Endometrial microvascular endothelial cells (primary cell): ENCODE measurements around the gene FLG2. TPM values are rescaled to one million over a fixed set of nuclear protein-coding genes. Genes with fewer than 3 reads are reported as not detected.
"Not testable (repeated sequence)": the region's sequence is repeated elsewhere in the genome, so short reads cannot be mapped to it uniquely, and the experiment has no call there.

ENCODE experiments used
- in situ Hi-C: cut with HindIII; loops from 2 replicates; pipeline ENCODE4 v1.10.0; 2017; ENCODE audit warnings: low sequenced_read_pairs, low pct_unique_long_range_greater_than_20kb; ENCODE audit errors: inconsistent ontology term
- total RNA-seq: library from RNA; depleted of rRNA; stranded (reverse); fragments of >200 nt; gene quantifications from one replicate; pipeline ENCODE4 v1.2.3, GENCODE V29; 2015; ENCODE audit errors: inconsistent ontology term

Gene FLG2
- total RNA-seq, 1 donor from 2014 or later = not detected

DNA sequence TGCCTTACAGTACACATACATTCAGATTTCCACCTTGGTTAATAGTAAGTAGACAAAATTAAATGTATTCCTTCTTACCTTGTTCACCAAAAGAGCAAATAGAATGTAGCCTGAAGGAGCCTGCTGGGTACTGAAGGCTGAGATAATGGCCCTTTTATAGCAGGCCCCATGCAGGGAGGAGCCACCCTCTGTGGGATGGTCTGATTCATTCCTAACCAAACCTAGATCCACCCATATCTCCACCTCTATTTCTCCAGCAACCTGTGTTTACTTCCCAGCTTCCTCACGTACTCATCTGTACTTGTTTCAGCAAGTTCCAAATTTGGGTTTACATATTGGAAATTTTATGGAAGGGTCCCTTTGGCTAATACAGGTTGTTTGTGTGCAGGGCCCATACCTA, 34.7 kb downstream of the FLG2 start, which contains the start of gene FLG:
Gene FLG, minus strand, starts transcription at position 129 of the 400 bp plus-strand sequence. CDS start 9,783 bp downstream, outside the sequence.
- in situ Hi-C loops = no loop called here

DNA sequence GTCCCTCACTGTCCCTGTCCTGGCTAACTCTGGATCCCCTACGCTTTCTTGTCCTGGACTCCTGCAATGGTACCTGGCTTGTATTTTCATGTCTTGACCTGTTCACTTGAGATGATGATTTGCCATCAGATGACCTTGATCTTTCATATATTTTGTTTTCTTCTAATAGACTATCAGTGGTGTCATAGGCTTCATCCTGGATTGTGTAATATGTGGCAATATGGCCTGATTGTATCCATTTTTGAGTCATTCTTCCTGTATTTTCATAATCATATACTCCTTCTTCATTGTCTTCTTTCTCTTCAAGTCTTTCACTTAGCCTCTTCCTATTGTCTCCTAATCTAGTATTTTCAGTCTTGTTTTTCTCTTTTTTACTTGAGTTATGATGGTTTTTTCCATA, 45.8 kb downstream of the FLG2 start:
- in situ Hi-C loops = no loop called here

DNA sequence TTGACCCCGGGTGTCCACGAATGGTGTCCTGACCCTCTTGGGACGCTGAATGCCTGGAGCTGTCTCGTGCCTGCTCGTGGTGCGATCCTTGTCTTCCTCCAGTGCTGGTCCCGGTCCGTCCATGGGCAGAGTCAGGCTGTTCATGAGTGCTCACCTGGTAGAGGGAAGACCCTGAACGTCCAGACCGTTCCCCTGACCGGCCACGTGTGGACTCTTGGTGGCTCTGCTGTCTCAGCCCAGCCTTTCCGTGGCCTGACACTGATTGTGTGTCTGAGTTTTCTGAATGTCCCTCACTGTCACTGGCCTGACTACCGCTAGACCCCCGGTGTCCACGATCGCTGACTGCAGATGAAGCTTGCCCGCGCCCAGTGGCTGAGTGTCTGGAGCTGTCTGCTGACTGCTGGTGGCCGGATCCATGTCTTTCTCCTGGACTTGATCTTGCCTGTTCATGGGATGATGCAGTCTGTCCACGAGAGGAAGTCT, 46.4 kb downstream of the FLG2 start:
- in situ Hi-C loops = no loop called here

DNA sequence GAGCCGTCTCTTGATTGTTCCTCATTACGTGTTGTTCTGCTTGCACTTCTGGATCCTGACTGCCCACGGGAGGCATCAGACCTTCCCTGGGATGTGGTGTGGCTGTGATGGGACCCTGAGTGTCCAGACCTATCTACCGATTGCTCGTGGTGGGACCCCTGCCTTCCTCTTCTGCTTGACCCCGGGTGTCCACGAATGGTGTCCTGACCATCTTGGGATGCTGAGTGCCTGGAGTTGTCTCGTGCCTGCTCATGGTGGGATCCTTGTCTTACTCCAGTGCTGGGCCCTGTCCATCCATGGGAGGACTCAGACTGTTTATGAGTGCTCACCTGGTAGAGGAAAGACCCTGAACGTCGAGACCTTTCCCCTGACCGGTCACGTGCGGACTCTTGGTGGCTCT, 47.6 kb downstream of the FLG2 start:
- in situ Hi-C loops = not testable (repeated sequence)

DNA sequence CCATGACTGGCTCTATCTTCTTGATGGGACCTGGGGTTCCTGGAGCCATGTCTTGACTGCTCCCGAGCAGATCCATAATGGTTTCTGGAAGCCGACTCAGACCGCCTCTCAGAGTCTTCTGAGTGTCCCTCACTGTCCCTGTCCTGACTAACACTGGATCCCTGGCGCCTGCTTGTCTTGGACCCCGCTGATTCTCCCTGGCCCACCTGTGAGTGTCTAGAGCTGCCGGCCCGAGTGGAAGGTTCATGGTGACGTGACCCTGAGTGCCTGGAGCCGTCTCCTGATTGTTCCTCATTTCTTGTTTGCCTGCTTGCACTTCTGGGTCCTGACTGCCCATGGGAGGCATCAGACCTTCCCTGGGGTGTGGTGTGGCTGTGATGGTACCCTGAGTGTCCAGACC, 49.9 kb downstream of the FLG2 start:
- in situ Hi-C loops = no loop called here

DNA sequence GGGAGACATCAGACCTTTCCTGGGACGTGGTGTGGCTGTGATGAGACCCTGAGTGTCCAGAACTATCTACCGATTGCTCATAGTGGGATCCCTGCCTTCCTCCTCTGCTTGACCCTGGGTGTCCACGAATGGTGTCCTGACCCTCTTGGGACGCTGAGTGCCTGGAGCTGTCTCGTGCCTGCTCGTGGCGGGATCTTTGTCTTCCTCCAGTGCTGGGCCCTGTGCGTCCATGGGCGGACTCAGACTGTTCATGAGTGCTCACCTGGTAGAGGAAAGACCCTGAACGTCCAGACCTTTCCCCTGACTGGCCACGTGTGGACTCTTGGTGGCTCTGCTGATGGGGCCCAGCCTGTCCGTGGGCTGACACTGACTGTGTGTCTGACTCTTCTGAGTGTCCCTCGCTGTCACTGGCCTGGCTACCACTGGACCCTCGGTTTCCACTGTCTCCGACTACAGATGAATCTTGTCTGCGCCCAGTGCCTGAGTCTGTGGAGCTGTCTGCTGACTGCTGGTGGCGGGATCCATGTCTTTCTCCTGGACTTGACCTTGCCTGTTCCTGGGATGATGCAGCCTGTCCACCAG, 50.4 kb downstream of the FLG2 start:
- in situ Hi-C loops = not testable (repeated sequence)

DNA sequence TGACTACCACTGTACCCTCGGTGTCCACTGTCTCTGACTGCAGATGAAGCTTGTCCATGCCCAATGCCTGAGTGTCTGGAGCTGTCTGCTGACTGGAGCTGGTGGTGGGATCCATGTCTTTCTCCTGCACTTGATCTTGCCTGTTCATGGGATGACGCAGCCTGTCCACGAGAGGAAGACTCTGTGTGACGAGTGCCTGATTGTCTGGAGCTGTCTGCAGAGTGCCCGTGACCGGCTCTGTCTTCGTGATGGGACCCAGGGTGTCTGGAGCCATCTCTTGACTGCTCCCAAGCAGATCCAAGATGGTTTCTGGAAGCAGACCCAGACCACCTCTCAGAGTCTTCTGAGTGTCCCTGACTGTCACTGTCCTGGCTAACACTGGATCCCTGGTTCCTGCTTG, 51.0 kb downstream of the FLG2 start:
- in situ Hi-C loops = not testable (repeated sequence)

DNA sequence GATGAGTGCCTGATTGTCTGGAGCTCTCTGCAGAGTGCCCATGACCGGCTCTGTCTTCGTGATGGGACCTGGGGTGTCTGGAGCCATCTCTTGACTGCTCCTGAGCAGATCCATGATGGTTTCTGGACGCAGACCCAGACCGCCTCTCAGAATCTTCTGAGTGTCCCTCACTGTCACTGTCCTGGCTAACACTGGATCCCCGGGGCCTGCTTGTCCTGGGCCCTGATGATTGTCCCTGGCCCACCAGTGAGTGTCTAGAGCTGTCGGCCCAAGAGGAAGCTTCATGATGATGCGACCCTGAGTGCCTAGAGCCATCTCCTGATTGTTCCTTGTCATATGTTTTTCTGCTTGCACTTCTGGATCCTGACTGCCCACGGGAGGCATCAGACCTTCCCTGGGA, 51.8 kb downstream of the FLG2 start:
- in situ Hi-C loops = not testable (repeated sequence)

DNA sequence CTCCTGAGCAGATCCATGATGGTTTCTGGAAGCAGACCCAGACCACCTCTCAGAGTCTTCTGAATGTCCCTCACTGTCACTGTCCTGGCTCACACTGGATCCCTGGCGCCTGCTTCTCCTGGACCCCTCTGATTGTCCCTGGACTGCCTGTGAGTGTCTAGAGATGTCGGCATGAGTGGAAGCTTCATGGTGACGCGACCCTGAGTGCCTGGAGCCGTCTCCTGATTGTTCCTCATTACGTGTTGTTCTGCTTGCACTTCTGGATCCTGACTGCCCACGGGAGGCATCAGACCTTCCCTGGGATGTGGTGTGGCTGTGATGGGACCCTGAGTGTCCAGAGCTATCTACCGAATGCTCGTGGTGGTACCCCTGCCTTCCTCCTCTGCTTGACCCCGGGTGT, 53.7 kb downstream of the FLG2 start:
- in situ Hi-C loops = not testable (repeated sequence)

DNA sequence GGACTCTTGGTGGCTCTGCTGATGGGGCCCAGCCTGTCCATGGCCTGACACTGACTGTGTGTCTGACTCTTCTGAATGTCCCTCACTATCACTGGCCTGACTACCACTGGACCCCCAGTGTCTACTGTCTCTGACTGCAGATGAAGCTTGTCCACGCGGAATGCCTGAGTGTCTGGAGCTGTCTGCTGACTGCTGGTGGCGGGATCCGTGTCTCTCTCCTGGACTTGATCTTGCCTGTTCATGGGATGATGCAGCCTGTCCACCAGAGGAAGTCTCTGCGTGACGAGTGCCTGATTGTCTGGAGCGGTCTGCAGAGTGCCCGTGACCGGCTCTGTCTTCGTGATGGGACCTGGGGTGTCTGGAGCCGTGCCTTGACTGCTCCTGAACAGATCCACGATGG, 55.0 kb downstream of the FLG2 start:
- in situ Hi-C loops = not testable (repeated sequence)

DNA sequence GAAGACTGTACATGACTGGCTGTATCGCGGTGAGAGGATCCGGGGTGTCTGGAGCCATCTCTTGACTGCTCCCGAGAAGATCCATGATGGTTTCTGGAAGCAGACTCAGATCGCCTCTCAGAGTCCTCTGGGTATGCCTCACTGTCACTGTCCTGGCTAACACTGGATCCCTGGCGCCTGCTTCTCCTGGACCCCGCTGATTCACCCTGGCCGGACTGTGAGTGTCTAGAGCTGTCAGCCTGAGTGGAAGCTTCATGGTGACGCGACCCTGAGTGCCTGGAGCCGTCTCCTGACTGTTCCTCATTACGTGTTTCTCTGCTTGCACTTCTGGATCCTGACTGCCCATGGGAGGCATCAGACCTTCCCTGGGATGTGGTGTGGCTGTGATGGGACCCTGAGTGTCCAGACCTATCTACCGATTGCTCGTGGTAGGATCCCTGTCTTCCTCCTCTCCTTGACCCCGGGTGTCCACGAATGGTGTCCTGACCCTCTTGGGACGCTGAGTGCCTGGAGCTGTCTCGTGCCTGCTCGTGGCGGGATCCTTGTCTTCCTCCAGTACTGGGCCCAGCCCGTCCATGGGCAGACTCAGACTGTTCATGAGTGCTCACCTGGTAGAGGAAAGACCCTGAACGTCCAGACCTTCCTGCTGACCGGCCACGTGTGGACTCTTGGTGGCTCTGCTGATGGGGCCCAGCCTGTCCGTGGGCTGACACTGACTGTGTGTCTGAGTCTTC, 56.5 kb downstream of the FLG2 start:
- in situ Hi-C loops = not testable (repeated sequence)

Other genes starting within 250 kb of the FLG2 start
- not detected for gene TCHH, start 244.6 kb downstream of the FLG2 start, total RNA-seq
- not detected for gene RPTN, start 200.8 kb downstream of the FLG2 start, total RNA-seq
- gene HRNR, start 135.8 kb downstream of the FLG2 start, total RNA-seq = not detected
- gene FLG, start 34.8 kb downstream of the FLG2 start, total RNA-seq = not detected
- not detected for gene CRNN, start 54.3 kb upstream of the FLG2 start, total RNA-seq
- gene LCE5A, start 150.8 kb upstream of the FLG2 start, total RNA-seq = not detected
- gene CRCT1, start 154.5 kb upstream of the FLG2 start, total RNA-seq = not detected
- not detected for gene LCE3E, start 206.8 kb upstream of the FLG2 start, total RNA-seq
- not detected for gene LCE3D, start 220.5 kb upstream of the FLG2 start, total RNA-seq
- gene LCE3C, start 240.2 kb upstream of the FLG2 start, total RNA-seq = not detected